Mesendoderm (in vitro differentiated cells): ENCODE results near the gene KCNJ5.

Experiments used
- DNase-seq: peaks from one replicate; pipeline ENCODE4 v3.0.0; 2013
- H2AK5ac ChIP-seq: 2 replicates; pipeline ENCODE4 v1.6.1; 2013; ENCODE audit warnings: low read length, inconsistent platforms
- H2BK120ac ChIP-seq: 2 replicates; pipeline ENCODE4 v1.6.1; 2013; ENCODE audit warnings: low read depth, mild to moderate bottlenecking, low read length, moderate library complexity, mixed read lengths
- H2BK15ac ChIP-seq: replicated peaks from 2 replicates; pipeline ENCODE4 v1.6.1; 2013; ENCODE audit warnings: low read depth, mild to moderate bottlenecking, moderate library complexity
- H2BK5ac ChIP-seq: 2 replicates; pipeline ENCODE4 v1.6.1; 2013; ENCODE audit warnings: low read length, inconsistent platforms
- H3K18ac ChIP-seq: 2 replicates; pipeline ENCODE4 v1.6.1; 2013; ENCODE audit warnings: mild to moderate bottlenecking, low read length, mixed read lengths
- H3K23ac ChIP-seq: one replicate; pipeline ENCODE4 v1.6.1; 2013; ENCODE audit warnings: low read length
- H3K27ac ChIP-seq: 2 replicates; pipeline ENCODE4 v1.5.1; 2013; ENCODE audit warnings: low read depth, mild to moderate bottlenecking, inconsistent platforms, low read length, moderate library complexity
- H3K27me3 ChIP-seq: 2 replicates; pipeline ENCODE4 v1.6.1; 2013; ENCODE audit warnings: low read length, control low read depth, mild to moderate bottlenecking, inconsistent platforms; ENCODE audit not compliant: insufficient read depth, poor library complexity
- H3K36me3 ChIP-seq: 2 replicates; pipeline ENCODE4 v1.6.1; 2013; ENCODE audit warnings: low read length, inconsistent platforms; ENCODE audit not compliant: control insufficient read depth, insufficient read depth
- H3K4ac ChIP-seq: one replicate; pipeline ENCODE4 v1.6.1; 2013; ENCODE audit warnings: low read depth, mild to moderate bottlenecking, low read length, moderate library complexity
- H3K4me1 ChIP-seq: 2 replicates; pipeline ENCODE4 v1.6.1; 2013; ENCODE audit warnings: low read depth, low read length, inconsistent platforms; ENCODE audit not compliant: control insufficient read depth
- H3K4me2 ChIP-seq: 2 replicates; pipeline ENCODE4 v1.6.1; 2013; ENCODE audit warnings: low read length
- H3K4me3 ChIP-seq: 2 replicates; pipeline ENCODE4 v1.5.1; 2013; ENCODE audit warnings: mild to moderate bottlenecking, low read length
- H3K56ac ChIP-seq: one replicate; pipeline ENCODE4 v1.6.1; 2013; ENCODE audit warnings: low read length
- H3K79me1 ChIP-seq: 2 replicates; pipeline ENCODE4 v1.6.1; 2013; ENCODE audit warnings: low read length, inconsistent platforms
- H3K79me2 ChIP-seq: 2 replicates; pipeline ENCODE4 v1.6.1; 2013; ENCODE audit warnings: mild to moderate bottlenecking, low read length; ENCODE audit not compliant: control insufficient read depth, insufficient read depth
- H3K9ac ChIP-seq: 2 replicates; pipeline ENCODE4 v1.6.1; 2013; ENCODE audit warnings: low read length, inconsistent platforms
- H4K5ac ChIP-seq: one replicate; pipeline ENCODE4 v1.6.1; 2013; ENCODE audit warnings: low read length
- H4K8ac ChIP-seq: one replicate; pipeline ENCODE4 v1.6.1; 2013; ENCODE audit warnings: low read depth, mild to moderate bottlenecking, control low read depth, low read length, moderate library complexity
- WGBS: extraction: QIAGEN DNeasy Blood & Tissue Kit; methylation state at CpG from one replicate; pipeline ENCODE4 v1.1.7; 2013; ENCODE audit warnings: low lambda C conversion rate, missing lambda C conversion rate; ENCODE audit not compliant: insufficient coverage; ENCODE audit errors: extremely low coverage; 5-methylcytosine and 5-hydroxymethylcytosine counted together

Gene KCNJ5

DNA sequence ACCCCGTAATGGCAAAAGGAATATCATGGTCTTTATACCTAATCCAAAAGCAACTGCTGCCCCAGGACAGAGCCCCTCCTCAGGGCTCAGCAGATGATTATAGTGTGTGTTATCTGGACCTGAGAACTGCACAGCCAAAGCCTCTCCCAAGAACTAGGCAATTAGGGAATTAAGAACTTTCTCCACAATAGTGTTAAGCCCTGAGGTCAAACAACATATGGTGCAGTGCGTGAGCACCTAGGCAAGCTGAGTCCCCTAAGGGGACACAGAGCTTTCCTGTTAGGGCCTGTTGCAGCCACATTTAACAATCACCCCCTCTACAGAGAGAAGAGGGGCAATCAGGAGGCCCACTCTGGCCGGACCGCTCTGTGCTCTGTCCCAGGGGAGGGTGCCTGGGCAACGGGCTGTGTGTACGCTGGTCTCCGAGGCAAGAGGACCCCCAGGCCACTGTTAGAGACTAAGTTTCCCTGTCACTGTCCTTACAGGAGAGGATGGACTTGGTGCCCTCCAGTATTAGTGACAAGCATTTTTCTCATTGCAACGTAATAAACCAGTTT is 1.4 kb upstream of the KCNJ5 start:
- Histone ChIP-seq H4K5ac (no peak overlapping the region), H2BK15ac (no peak overlapping the region), H3K23ac (no peak overlapping the region), H3K4me1 (peaks cover 2% of the 10 kb centered on the region), H3K79me1 (no peaks in the 10 kb centered on the region), H3K79me2 (no peaks in the 10 kb centered on the region), H3K56ac (peak overlapping the region; percentile 61), H2BK120ac (no peak overlapping the region), H3K4ac (no peak overlapping the region), H3K4me2 (no peak overlapping the region), H2BK5ac (no peak overlapping the region), H3K36me3 (no peaks in the 10 kb centered on the region), H3K18ac (peak overlapping the region; percentile 18), H3K27me3 (peaks cover 13% of the 10 kb centered on the region), H3K27ac (no peak overlapping the region), H3K9ac (no peak overlapping the region), H3K4me3 (no peak overlapping the region), H4K8ac (no peak overlapping the region), H2AK5ac (no peak overlapping the region)
- no peak for DNase-seq
- no CpG with 5 or more reads among the region's 8 CpGs for WGBS

GRCh38 chr11:128890216-128890542 is 977 bp upstream of the KCNJ5 start:
- DNase-seq = no peak
- no peak overlapping the region for H3K18ac ChIP-seq
- no peak overlapping the region for H4K8ac ChIP-seq
- no CpG with 5 or more reads among the region's 9 CpGs for WGBS
- H2BK5ac ChIP-seq = no peak overlapping the region
- peak overlapping the region; percentile 79 for H3K4me2 ChIP-seq
- no peak overlapping the region for H2BK120ac ChIP-seq
- H4K5ac ChIP-seq = no peak overlapping the region
- peak overlapping the region; percentile 47 for H3K9ac ChIP-seq
- peaks cover 2% of the 10 kb centered on the region for H3K4me1 ChIP-seq
- no peaks in the 10 kb centered on the region for H3K79me2 ChIP-seq
- peak overlapping the region; percentile 61 for H3K56ac ChIP-seq
- H3K23ac ChIP-seq = no peak overlapping the region
- H3K27ac ChIP-seq = no peak overlapping the region
- no peaks in the 10 kb centered on the region for H3K36me3 ChIP-seq
- H2BK15ac ChIP-seq = no peak overlapping the region
- peaks cover 13% of the 10 kb centered on the region for H3K27me3 ChIP-seq
- no peak overlapping the region for H2AK5ac ChIP-seq
- no peak overlapping the region for H3K4me3 ChIP-seq
- no peak overlapping the region for H3K4ac ChIP-seq
- H3K79me1 ChIP-seq = no peaks in the 10 kb centered on the region

GRCh38 chr11:128891913-128892398 is 800 bp downstream of the KCNJ5 start:
- no peak overlapping the region for H2BK5ac ChIP-seq
- no peak overlapping the region for H3K27ac ChIP-seq
- no peak overlapping the region for H4K5ac ChIP-seq
- no peak overlapping the region for H2AK5ac ChIP-seq
- no peaks in the 10 kb centered on the region for H3K36me3 ChIP-seq
- no peak for DNase-seq
- H3K4me1 ChIP-seq = peaks cover 2% of the 10 kb centered on the region
- H3K79me2 ChIP-seq = no peaks in the 10 kb centered on the region
- H3K4me3 ChIP-seq = no peak overlapping the region
- H3K56ac ChIP-seq = peak overlapping the region; percentile 51
- H3K9ac ChIP-seq = peak overlapping the region; percentile 25
- no peaks in the 10 kb centered on the region for H3K79me1 ChIP-seq
- H3K4ac ChIP-seq = no peak overlapping the region
- no peak overlapping the region for H2BK120ac ChIP-seq
- H3K27me3 ChIP-seq = peaks cover 13% of the 10 kb centered on the region
- H2BK15ac ChIP-seq = no peak overlapping the region
- H4K8ac ChIP-seq = no peak overlapping the region
- no CpG with 5 or more reads among the region's 6 CpGs for WGBS
- no peak overlapping the region for H3K23ac ChIP-seq
- H3K4me2 ChIP-seq = no peak overlapping the region
- H3K18ac ChIP-seq = peak overlapping the region; percentile 63

GRCh38 chr11:128892866-128893565 is 1.9 kb downstream of the KCNJ5 start:
- Histone ChIP-seq H3K4ac (no peak overlapping the region), H3K27me3 (peaks cover 15% of the 10 kb centered on the region), H3K27ac (no peak overlapping the region), H3K18ac (no peak overlapping the region), H3K4me2 (no peak overlapping the region), H3K4me1 (peaks cover 2% of the 10 kb centered on the region), H2AK5ac (no peak overlapping the region), H2BK120ac (no peak overlapping the region), H2BK15ac (no peak overlapping the region), H2BK5ac (no peak overlapping the region), H3K79me1 (no peaks in the 10 kb centered on the region), H3K4me3 (no peak overlapping the region), H4K5ac (no peak overlapping the region), H3K56ac (no peak overlapping the region), H3K36me3 (no peaks in the 10 kb centered on the region), H3K9ac (no peak overlapping the region), H3K23ac (no peak overlapping the region), H4K8ac (no peak overlapping the region), H3K79me2 (no peaks in the 10 kb centered on the region)
- peak; percentile 84 for DNase-seq
- no CpG with 5 or more reads among the region's 4 CpGs for WGBS

GRCh38 chr11:128893578-128894285 is 2.6 kb downstream of the KCNJ5 start:
- H4K8ac ChIP-seq = no peak overlapping the region
- no peak overlapping the region for H2BK120ac ChIP-seq

More at GRCh38 chr11:128893578-128894285, 2.6 kb downstream of the KCNJ5 start:
- H3K4ac ChIP-seq = no peak overlapping the region
- H3K4me1 ChIP-seq = peaks cover 2% of the 10 kb centered on the region
- no peak overlapping the region for H3K27ac ChIP-seq
- no peaks in the 10 kb centered on the region for H3K79me1 ChIP-seq
- H3K4me2 ChIP-seq = no peak overlapping the region
- no peak overlapping the region for H3K23ac ChIP-seq
- no peak overlapping the region for H3K9ac ChIP-seq
- no peak overlapping the region for H2BK5ac ChIP-seq
- no peak overlapping the region for H2BK15ac ChIP-seq
- WGBS = no CpG with 5 or more reads among the region's 9 CpGs
- H3K4me3 ChIP-seq = no peak overlapping the region
- no peaks in the 10 kb centered on the region for H3K79me2 ChIP-seq
- H3K36me3 ChIP-seq = no peaks in the 10 kb centered on the region
- H2AK5ac ChIP-seq = no peak overlapping the region
- H3K27me3 ChIP-seq = peaks cover 17% of the 10 kb centered on the region
- no peak overlapping the region for H3K18ac ChIP-seq
- no peak overlapping the region for H4K5ac ChIP-seq
- H3K56ac ChIP-seq = no peak overlapping the region
- no peak for DNase-seq
